ENCODE results near the gene PRDM16. TPM values are rescaled to one million over a fixed set of nuclear protein-coding genes. Genes with fewer than 3 reads are reported as not detected.

Gene PRDM16
- polyA plus RNA-seq, 6 donors from 2014 or later: not detected

GRCh38 chr1:3064296-3064850 lies 4.6 kb upstream of the PRDM16 start:
- DNase-seq (no peak), ATAC-seq (ENCODE audit: low read depth in 2 of 2) (no peak)
- Mint-ChIP-seq H3K4me3 (no peak overlapping the region), H3K27me3 (peaks cover 13 to 29% (median 21%) of the 10 kb centered on the region in 3 donors), H3K27ac (no peak overlapping the region), H3K36me3 (no peaks in the 10 kb centered on the region), H3K4me1 (peaks cover 0 to 3% (median 0%) of the 10 kb centered on the region in 3 donors), H3K9me3 (peaks cover 0 to 1% (median 0%) of the 10 kb centered on the region in 7 donors)

- DNase-seq: no peak
- no peak for ATAC-seq (ENCODE audit: low read depth in 2 of 2)
- peaks cover 9 to 29% (median 21%) of the 10 kb centered on the region in 3 donors for H3K27me3 Mint-ChIP-seq
- H3K36me3 Mint-ChIP-seq: no peaks in the 10 kb centered on the region
- no peak overlapping the region for H3K27ac Mint-ChIP-seq
- H3K9me3 Mint-ChIP-seq: peaks cover 0 to 1% (median 0%) of the 10 kb centered on the region in 7 donors
- H3K4me3 Mint-ChIP-seq: peak overlapping the region in 1 of 8 donors; percentile 55
- H3K4me1 Mint-ChIP-seq: peaks cover 0 to 3% (median 0%) of the 10 kb centered on the region in 3 donors
Observed at GRCh38 chr1:3064901-3065300, 4.1 kb upstream of the PRDM16 start.

GRCh38 chr1:3065396-3065795 lies 3.6 kb upstream of the PRDM16 start:
- peaks cover 8 to 29% (median 20%) of the 10 kb centered on the region in 3 donors for H3K27me3 Mint-ChIP-seq
- no peak overlapping the region for H3K27ac Mint-ChIP-seq
- H3K9me3 Mint-ChIP-seq: peaks cover 0 to 1% (median 0%) of the 10 kb centered on the region in 7 donors
- DNase-seq: no peak
- peak overlapping the region in 2 of 8 donors; percentile 36 to 55 for H3K4me3 Mint-ChIP-seq
- no peaks in the 10 kb centered on the region for H3K36me3 Mint-ChIP-seq
- no peak for ATAC-seq (ENCODE audit: low read depth in 2 of 2)
- peaks cover 0 to 3% (median 0%) of the 10 kb centered on the region in 3 donors for H3K4me1 Mint-ChIP-seq

GRCh38 chr1:3065797-3066196 lies 3.2 kb upstream of the PRDM16 start:
- ATAC-seq (ENCODE audit: low read depth in 2 of 2) (no peak), DNase-seq (no peak)
- Mint-ChIP-seq H3K36me3 (no peaks in the 10 kb centered on the region), H3K4me1 (peaks cover 0 to 3% (median 0%) of the 10 kb centered on the region in 3 donors), H3K9me3 (peaks cover 0 to 1% (median 0%) of the 10 kb centered on the region in 7 donors), H3K27me3 (peaks cover 8 to 29% (median 16%) of the 10 kb centered on the region in 3 donors), H3K4me3 (peak overlapping the region in 4 of 8 donors; percentile 9 to 49 (median 40)), H3K27ac (no peak overlapping the region)

GRCh38 chr1:3066250-3066711 lies 2.7 kb upstream of the PRDM16 start:
- H3K4me3 Mint-ChIP-seq: peak overlapping the region in 4 of 8 donors; percentile 9 to 52 (median 44)
- no peak for DNase-seq

GRCh38 chr1:3066826-3067225 lies 2.2 kb upstream of the PRDM16 start:
- Mint-ChIP-seq H3K9me3 (peaks cover 0 to 1% (median 0%) of the 10 kb centered on the region in 7 donors), H3K27me3 (peaks cover 8 to 35% (median 14%) of the 10 kb centered on the region in 3 donors), H3K27ac (no peak overlapping the region), H3K4me3 (peak overlapping the region in 3 of 8 donors; percentile 24 to 61 (median 52)), H3K36me3 (no peaks in the 10 kb centered on the region), H3K4me1 (peaks cover 0 to 3% (median 0%) of the 10 kb centered on the region in 3 donors)
- ATAC-seq (ENCODE audit: low read depth in 2 of 2) (no peak), DNase-seq (no peak)

More at GRCh38 chr1:3066250-3066711, 2.7 kb upstream of the PRDM16 start:
- peaks cover 0 to 1% (median 0%) of the 10 kb centered on the region in 7 donors for H3K9me3 Mint-ChIP-seq
- no peaks in the 10 kb centered on the region for H3K36me3 Mint-ChIP-seq
- H3K4me1 Mint-ChIP-seq: peaks cover 0 to 3% (median 0%) of the 10 kb centered on the region in 3 donors
- ATAC-seq (ENCODE audit: low read depth in 2 of 2): no peak
- no peak overlapping the region for H3K27ac Mint-ChIP-seq
- H3K27me3 Mint-ChIP-seq: peaks cover 8 to 29% (median 14%) of the 10 kb centered on the region in 3 donors

GRCh38 chr1:3067301-3067670 lies 1.7 kb upstream of the PRDM16 start:
- Mint-ChIP-seq H3K36me3 (no peaks in the 10 kb centered on the region), H3K27ac (no peak overlapping the region), H3K4me3 (peak overlapping the region in 5 of 8 donors; percentile 24 to 61 (median 52)), H3K9me3 (peaks cover 0 to 1% (median 0%) of the 10 kb centered on the region in 7 donors), H3K27me3 (peaks cover 8 to 39% (median 14%) of the 10 kb centered on the region in 3 donors), H3K4me1 (peaks cover 0 to 3% (median 0%) of the 10 kb centered on the region in 3 donors)
- DNase-seq (no peak), ATAC-seq (ENCODE audit: low read depth in 2 of 2) (no peak)

- Mint-ChIP-seq H3K4me1 (peaks cover 0 to 3% (median 0%) of the 10 kb centered on the region in 3 donors), H3K27ac (no peak overlapping the region), H3K36me3 (no peaks in the 10 kb centered on the region), H3K27me3 (peaks cover 8 to 43% (median 14%) of the 10 kb centered on the region in 3 donors), H3K4me3 (peak overlapping the region in 6 of 8 donors; percentile 8 to 79 (median 52)), H3K9me3 (peaks cover 0 to 1% (median 0%) of the 10 kb centered on the region in 7 donors)
- DNase-seq: no peak
- no peak for ATAC-seq (ENCODE audit: low read depth in 2 of 2)
Observed at GRCh38 chr1:3067671-3068563, 1.1 kb upstream of the PRDM16 start.

GRCh38 chr1:3069491-3070308 lies 697 bp downstream of the PRDM16 start:
- peaks cover 8 to 52% (median 14%) of the 10 kb centered on the region in 3 donors for H3K27me3 Mint-ChIP-seq
- ATAC-seq (ENCODE audit: low read depth in 2 of 2): no peak

GRCh38 chr1:3070309-3070643 lies 1.3 kb downstream of the PRDM16 start:
- Mint-ChIP-seq H3K9me3 (peaks cover 0 to 1% (median 0%) of the 10 kb centered on the region in 7 donors), H3K4me1 (peaks cover 0 to 3% (median 0%) of the 10 kb centered on the region in 3 donors), H3K36me3 (no peaks in the 10 kb centered on the region), H3K27ac (no peak overlapping the region), H3K27me3 (peaks cover 9 to 49% (median 9%) of the 10 kb centered on the region in 3 donors), H3K4me3 (no peak overlapping the region)
- ATAC-seq (ENCODE audit: low read depth in 2 of 2): no peak
- no peak for DNase-seq

More at GRCh38 chr1:3069491-3070308, 697 bp downstream of the PRDM16 start:
- Mint-ChIP-seq H3K4me3 (peak overlapping the region in 6 of 8 donors; percentile 49 to 79 (median 66)), H3K36me3 (no peaks in the 10 kb centered on the region), H3K9me3 (peaks cover 0 to 1% (median 0%) of the 10 kb centered on the region in 7 donors), H3K27ac (no peak overlapping the region), H3K4me1 (peaks cover 0 to 3% (median 0%) of the 10 kb centered on the region in 3 donors)
- no peak for DNase-seq

- H3K27me3 Mint-ChIP-seq: peaks cover 6 to 47% (median 8%) of the 10 kb centered on the region in 3 donors
- H3K36me3 Mint-ChIP-seq: no peaks in the 10 kb centered on the region
- DNase-seq: no peak
- ATAC-seq (ENCODE audit: low read depth in 2 of 2): no peak
- H3K4me1 Mint-ChIP-seq: peaks cover 0 to 3% (median 0%) of the 10 kb centered on the region in 3 donors
- peaks cover 0 to 1% (median 0%) of the 10 kb centered on the region in 7 donors for H3K9me3 Mint-ChIP-seq
- H3K27ac Mint-ChIP-seq: no peak overlapping the region
- peak overlapping the region in 6 of 8 donors; percentile 16 to 76 (median 53) for H3K4me3 Mint-ChIP-seq
Observed at GRCh38 chr1:3070644-3071564, 1.9 kb downstream of the PRDM16 start.

Measured in naive B cell (primary cell).